OCI-LY1 (cell line): ENCODE results near the gene KAT8.

Source experiments
- H2AFZ ChIP-seq: fragments of 200-600 bp; sonication (generic), shearing (Covaris generic); 2 replicates; pipeline ENCODE4 v1.6.0; 2014; ENCODE audit warnings: antibody characterized with exemption, mild to moderate bottlenecking, low read length
- H3F3A ChIP-seq: fragments of 200-600 bp; sonication (generic), shearing (Covaris generic); 2 replicates; pipeline ENCODE4 v1.6.0; 2014; ENCODE audit warnings: mild to moderate bottlenecking, antibody characterized with exemption, low read length, moderate library complexity; ENCODE audit not compliant: insufficient read depth
- H3K27ac ChIP-seq: fragments of 200-600 bp; sonication (generic); 2 replicates; pipeline ENCODE4 v1.5.1; 2014; ENCODE audit warnings: low read length, mixed run types, mild to moderate bottlenecking, low read depth; ENCODE audit not compliant: poor library complexity, severe bottlenecking
- H3K27me3 ChIP-seq: fragments of 200-600 bp; sonication (generic); 2 replicates; pipeline ENCODE4 v1.6.0; 2014; ENCODE audit warnings: antibody characterized with exemption, mild to moderate bottlenecking, low read length, moderate library complexity; ENCODE audit not compliant: insufficient read depth
- H3K36me3 ChIP-seq: fragments of 200-600 bp; sonication (generic); 2 replicates; pipeline ENCODE4 v1.6.1; 2014; ENCODE audit warnings: mild to moderate bottlenecking, antibody characterized with exemption, low read length, moderate library complexity, mixed read lengths; ENCODE audit not compliant: insufficient read depth
- H3K4me1 ChIP-seq: fragments of 200-600 bp; sonication (generic); 2 replicates; pipeline ENCODE4 v1.5.1; 2014; ENCODE audit warnings: mild to moderate bottlenecking, low read length, moderate library complexity; ENCODE audit not compliant: insufficient read depth, severe bottlenecking
- H3K4me2 ChIP-seq: fragments of 200-600 bp; sonication (generic), shearing (Covaris generic); 2 replicates; pipeline ENCODE4 v1.6.1; 2014; ENCODE audit warnings: low read length
- H3K4me3 ChIP-seq: fragments of 200-600 bp; sonication (generic); 2 replicates; pipeline ENCODE4 v1.5.1; 2014; ENCODE audit warnings: low read length, low read depth, mild to moderate bottlenecking, mixed read lengths; ENCODE audit not compliant: poor library complexity, severe bottlenecking
- H3K79me2 ChIP-seq: fragments of 200-600 bp; shearing (Covaris generic); 2 replicates; pipeline ENCODE4 v1.6.1; 2016; ENCODE audit warnings: mixed run types, low read length, mixed read lengths; ENCODE audit not compliant: insufficient read depth
- H3K9ac ChIP-seq: fragments of 200-600 bp; sonication (generic), shearing (Covaris generic); 2 replicates; pipeline ENCODE4 v1.6.1; 2014; ENCODE audit warnings: mild to moderate bottlenecking, low read length, mixed read lengths
- H3K9me2 ChIP-seq: fragments of 200-600 bp; sonication (generic), shearing (Covaris generic); 2 replicates; pipeline ENCODE4 v1.6.1; 2014; ENCODE audit warnings: low read depth, mild to moderate bottlenecking, low read length, mixed read lengths
- H3K9me3 ChIP-seq: fragments of 200-600 bp; shearing (Covaris generic); 2 replicates; pipeline ENCODE4 v1.6.1; 2014; ENCODE audit warnings: low read length, mixed read lengths
- H4K20me1 ChIP-seq: fragments of 200-600 bp; sonication (generic), shearing (Covaris generic); 2 replicates; pipeline ENCODE4 v1.6.0; 2016; ENCODE audit warnings: mild to moderate bottlenecking, low read length; ENCODE audit not compliant: insufficient read depth
- EZH2 ChIP-seq: fragments of 200-600 bp; sonication (generic), shearing (Covaris generic); IDR thresholded peaks from 2 replicates; pipeline ENCODE4 v1.8.0; 2017; ENCODE audit warnings: borderline replicate concordance, mixed run types, mild to moderate bottlenecking, antibody characterized with exemption, low read length, moderate library complexity, mixed read lengths
- TF ChIP-seq, protein P1 (sequence below): fragments of 200-600 bp; sonication (generic), shearing (Covaris generic); IDR thresholded peaks from 2 replicates; pipeline ENCODE4 v1.5.1; 2017; ENCODE audit warnings: mild to moderate bottlenecking, antibody characterized with exemption, low read length, moderate library complexity, mixed read lengths

The KAT8 gene

GRCh38 chr16:31076319-31076718 is 41.1 kb upstream of the KAT8 start:
- Histone ChIP-seq H3F3A (no peaks in the 10 kb centered on the region), H4K20me1 (no peaks in the 10 kb centered on the region), H3K9me2 (no peaks in the 10 kb centered on the region), H3K9ac (no peak overlapping the region), H3K27me3 (no peaks in the 10 kb centered on the region), H3K4me3 (no peak overlapping the region), H3K27ac (no peak overlapping the region), H3K9me3 (no peaks in the 10 kb centered on the region), H3K79me2 (peaks cover 20% of the 10 kb centered on the region), H3K4me2 (no peak overlapping the region), H3K36me3 (peaks cover 54% of the 10 kb centered on the region), H3K4me1 (peaks cover 21% of the 10 kb centered on the region), H2AFZ (no peak overlapping the region)
- TF ChIP-seq, protein P1, sequence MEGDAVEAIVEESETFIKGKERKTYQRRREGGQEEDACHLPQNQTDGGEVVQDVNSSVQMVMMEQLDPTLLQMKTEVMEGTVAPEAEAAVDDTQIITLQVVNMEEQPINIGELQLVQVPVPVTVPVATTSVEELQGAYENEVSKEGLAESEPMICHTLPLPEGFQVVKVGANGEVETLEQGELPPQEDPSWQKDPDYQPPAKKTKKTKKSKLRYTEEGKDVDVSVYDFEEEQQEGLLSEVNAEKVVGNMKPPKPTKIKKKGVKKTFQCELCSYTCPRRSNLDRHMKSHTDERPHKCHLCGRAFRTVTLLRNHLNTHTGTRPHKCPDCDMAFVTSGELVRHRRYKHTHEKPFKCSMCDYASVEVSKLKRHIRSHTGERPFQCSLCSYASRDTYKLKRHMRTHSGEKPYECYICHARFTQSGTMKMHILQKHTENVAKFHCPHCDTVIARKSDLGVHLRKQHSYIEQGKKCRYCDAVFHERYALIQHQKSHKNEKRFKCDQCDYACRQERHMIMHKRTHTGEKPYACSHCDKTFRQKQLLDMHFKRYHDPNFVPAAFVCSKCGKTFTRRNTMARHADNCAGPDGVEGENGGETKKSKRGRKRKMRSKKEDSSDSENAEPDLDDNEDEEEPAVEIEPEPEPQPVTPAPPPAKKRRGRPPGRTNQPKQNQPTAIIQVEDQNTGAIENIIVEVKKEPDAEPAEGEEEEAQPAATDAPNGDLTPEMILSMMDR = no peak

GRCh38 chr16:31077024-31077423 is 40.4 kb upstream of the KAT8 start:
- Histone ChIP-seq H3K4me2 (no peak overlapping the region), H3K27me3 (no peaks in the 10 kb centered on the region), H3F3A (no peaks in the 10 kb centered on the region), H3K79me2 (peaks cover 13% of the 10 kb centered on the region), H3K9ac (no peak overlapping the region), H3K4me3 (no peak overlapping the region), H4K20me1 (no peaks in the 10 kb centered on the region), H3K27ac (no peak overlapping the region), H3K36me3 (peaks cover 54% of the 10 kb centered on the region), H3K9me2 (no peaks in the 10 kb centered on the region), H2AFZ (no peak overlapping the region), H3K9me3 (no peaks in the 10 kb centered on the region), H3K4me1 (peaks cover 14% of the 10 kb centered on the region)
- TF ChIP-seq, protein P1 = no peak
- TF ChIP-seq EZH2 = no peak

GRCh38 chr16:31077592-31078396 is 39.7 kb upstream of the KAT8 start:
- no peaks in the 10 kb centered on the region for H3F3A ChIP-seq
- no peaks in the 10 kb centered on the region for H3K9me3 ChIP-seq
- H3K27me3 ChIP-seq = no peaks in the 10 kb centered on the region
- no peak overlapping the region for H3K27ac ChIP-seq
- H2AFZ ChIP-seq = no peak overlapping the region
- H3K9ac ChIP-seq = no peak overlapping the region
- H3K4me3 ChIP-seq = no peak overlapping the region
- no peak overlapping the region for H3K4me2 ChIP-seq
- peaks cover 61% of the 10 kb centered on the region for H3K36me3 ChIP-seq
- no peaks in the 10 kb centered on the region for H4K20me1 ChIP-seq
- H3K9me2 ChIP-seq = no peaks in the 10 kb centered on the region
- peaks cover 9% of the 10 kb centered on the region for H3K4me1 ChIP-seq
- no peak for TF ChIP-seq EZH2
- TF ChIP-seq, protein P1 = no peak; the same call in 1 of the 2 replicates
- peaks cover 6% of the 10 kb centered on the region; the same call in 1 of the 2 replicates for H3K79me2 ChIP-seq
